ELR (cell line): Measurements from ENCODE around the gene MACIR.
"Not testable (repeated sequence)": the region's sequence is repeated elsewhere in the genome, so short reads cannot be mapped to it uniquely, and the experiment has no call there.

Source experiments
- DNase-seq: peaks from one replicate; pipeline ENCODE4 v3.0.0-alpha.2; 2015; ENCODE audit warnings: low read depth

Gene MACIR

GRCh38 chr5:103258368-103258956 is at the start of gene MACIR:
TSS of gene MACIR (plus strand) at chr5:103258763. CDS start at chr5:103275920, 17,157 bp downstream.
- DNase-seq: peak; percentile 98

- no peak for DNase-seq
Measured at GRCh38 chr5:103209065-103209464, 49.5 kb upstream of the MACIR start.

- no peak for DNase-seq
Measured at GRCh38 chr5:103210952-103211351, 47.6 kb upstream of the MACIR start.

DNA sequence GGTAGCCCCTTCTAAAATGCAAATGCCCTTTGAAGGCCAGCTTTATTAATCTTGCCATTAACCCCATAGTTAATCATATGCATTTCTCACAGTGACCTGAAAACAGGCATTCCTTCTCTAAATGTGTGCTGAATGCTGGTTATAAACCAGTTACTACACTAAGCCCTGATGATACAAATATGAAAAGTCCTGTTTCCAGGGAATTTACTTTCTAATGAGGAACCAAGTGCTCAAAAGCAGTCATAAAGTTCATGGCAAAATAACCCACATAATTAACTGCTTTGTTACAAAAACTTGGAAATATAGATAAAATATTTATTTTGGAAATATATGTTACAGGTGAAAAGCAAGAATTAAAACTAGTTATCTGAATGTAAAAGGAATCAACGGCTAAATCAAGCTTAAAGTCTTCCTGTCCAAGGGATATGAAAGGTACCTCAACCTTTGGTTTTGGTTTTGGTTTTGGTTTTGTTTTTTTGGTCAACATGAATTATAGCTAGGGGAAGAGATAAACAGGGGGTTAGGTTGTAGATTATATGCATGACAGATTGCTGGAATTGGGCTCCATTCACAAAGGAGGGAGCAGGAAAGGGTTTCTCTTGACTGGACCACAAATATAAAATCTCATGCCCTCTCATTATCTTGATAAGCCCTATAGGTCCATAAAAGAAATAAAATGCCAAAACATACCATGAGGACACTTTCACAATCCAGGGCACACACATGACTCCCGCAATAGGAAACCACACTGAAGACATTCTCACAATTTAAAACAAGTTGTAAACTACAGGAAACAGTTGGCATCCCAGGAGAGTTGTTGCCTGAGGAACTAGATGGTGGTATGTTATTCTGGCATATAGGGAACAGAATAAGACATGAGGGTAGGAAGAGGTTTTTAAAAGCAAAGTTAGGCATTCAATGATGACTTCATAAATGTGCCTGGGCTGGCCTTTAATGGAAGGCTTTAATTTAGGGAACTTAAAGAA is 46.7 kb upstream of the MACIR start:
- DNase-seq: no peak

- DNase-seq: peak; percentile 16
Measured at GRCh38 chr5:103216137-103216536, 42.4 kb upstream of the MACIR start.

DNA sequence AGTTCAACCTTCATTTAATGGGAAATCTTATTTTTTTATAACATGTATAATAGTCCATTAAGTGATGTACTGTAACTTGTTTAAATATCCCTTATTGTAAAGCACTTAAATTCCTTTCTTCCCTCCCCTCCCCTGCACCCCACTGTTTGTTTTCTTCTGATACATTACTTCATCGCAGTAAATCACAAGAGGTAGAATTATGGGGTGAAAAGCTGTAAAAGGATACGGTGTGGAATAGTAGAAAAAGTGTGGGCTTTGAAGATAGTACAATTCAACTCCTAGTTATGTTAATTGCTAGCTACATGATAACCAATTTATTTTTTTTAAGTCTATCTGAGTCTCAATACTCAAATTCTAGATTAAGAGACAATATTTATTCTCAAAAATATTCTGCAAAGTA is 41.9 kb upstream of the MACIR start:
- no peak for DNase-seq

- no peak for DNase-seq
Measured at GRCh38 chr5:103217101-103217500, 41.5 kb upstream of the MACIR start.

DNA sequence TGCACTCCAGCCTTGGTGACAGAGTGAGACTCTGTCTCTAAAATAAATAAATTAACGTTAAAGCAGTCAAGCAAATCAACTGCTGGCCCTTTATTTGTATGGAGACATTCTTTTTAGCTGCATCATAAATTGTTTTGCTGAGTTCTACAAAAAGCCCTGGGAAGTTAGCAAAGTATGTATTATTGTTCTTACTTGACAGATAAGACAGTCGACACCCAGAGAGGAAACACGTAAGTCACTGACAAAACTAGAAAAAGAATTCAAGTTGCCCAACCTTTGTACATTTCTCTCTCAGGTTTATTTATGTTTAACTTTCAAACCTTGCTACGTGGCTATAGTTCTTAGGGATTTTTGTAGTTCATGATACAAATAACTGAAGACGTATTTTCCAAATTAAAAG is 40.4 kb upstream of the MACIR start:
- DNase-seq: peak; percentile 34

DNA sequence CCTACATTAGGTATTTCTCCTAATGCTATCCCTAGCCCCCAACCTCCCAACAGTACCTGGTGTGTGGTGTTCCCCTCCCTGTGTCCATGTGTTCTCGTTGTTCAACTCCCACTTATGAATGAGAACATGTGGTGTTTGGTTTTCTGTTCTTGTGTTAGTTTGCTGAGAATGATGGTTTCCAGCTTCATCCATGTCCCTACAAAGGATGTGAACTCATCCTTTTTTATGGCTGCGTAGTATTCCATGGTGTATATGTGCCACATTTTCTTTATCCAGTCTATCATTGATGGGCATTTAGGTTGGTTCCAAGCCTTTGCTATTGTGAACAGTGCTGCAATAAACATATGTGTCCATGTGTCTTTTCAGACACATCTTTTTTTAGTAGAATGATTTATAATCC is 39.5 kb upstream of the MACIR start:
- not testable (repeated sequence) for DNase-seq

DNA sequence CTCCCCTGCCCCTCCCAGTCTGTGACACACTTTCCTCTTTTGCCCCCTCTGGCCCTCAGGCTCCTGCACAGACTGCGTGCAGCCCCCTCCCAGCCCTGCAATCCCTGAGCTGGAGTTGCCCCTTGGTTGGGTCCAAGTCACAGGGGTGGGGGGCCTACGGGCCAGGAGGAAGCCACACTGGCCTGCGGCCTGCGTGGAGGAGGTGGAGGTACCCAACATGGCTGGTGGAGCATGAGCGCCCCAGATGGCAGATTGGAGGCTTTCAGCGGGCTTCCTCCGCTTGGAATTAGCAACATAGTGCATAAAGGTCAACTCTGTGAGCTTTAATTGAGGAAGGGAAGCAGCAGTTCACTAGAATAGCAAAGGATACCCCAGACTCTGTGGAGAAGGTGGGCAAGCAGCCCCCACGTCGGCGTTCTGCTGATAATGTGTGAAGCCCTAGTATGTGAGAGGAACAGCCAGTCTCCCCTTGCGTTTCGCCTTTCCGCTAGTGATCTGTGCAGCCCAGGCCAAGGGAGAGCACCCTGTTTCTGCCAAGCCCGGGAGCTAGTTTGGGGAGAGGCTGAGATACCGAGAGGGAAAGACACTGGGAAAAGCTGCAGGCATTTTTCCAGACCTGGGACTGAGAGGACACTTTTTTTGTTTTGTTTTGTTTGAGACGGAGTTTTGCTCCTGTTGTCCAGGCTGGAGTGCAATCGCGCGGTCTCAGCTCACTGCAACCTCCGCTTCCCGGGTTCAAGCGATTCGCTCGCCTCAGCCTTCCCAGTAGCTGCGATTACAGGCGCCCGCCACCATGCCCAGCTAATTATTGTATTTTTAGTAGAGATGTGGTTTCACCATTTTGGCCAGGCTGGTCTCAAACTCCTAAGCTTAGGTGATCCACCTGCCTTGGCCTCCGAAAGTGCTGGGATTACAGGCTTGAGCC is 35.3 kb upstream of the MACIR start:
- DNase-seq: no peak

DNA sequence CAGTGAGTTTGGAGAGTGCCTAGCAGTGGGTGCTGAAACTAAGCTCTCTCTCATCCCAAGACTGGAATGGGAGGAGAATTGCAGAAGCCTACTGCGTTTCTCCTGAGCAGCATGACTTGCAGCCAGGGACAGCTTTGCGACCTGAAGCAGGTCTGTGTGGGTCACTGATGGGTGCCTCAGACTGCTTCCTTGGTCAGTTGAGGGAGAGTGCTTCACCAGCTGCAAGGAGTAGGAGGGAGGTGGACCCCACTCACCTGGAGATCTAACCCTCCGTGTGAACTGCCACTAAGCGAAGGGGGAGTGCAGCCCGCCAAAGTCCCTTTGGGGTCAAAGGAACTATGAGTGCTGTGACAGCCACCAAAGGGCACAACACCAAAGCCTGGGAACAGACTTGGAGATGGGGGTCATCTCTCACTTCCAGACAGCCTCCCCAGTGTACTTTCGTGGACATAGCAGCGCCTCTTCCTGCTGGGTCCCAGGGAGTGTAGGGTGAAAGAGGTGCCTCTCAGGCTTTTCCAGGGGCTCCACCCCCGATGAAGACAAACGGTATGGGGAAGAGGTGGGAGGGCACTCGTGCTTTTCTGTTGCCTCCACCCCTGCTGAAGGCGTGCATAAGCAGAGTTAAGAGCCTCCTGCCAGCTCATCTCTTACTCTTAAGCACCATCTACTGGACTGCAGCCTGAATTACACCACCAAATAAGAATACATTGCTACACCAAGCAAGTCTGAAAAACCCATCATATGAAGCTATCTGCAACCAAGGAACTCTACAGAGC is 34.3 kb upstream of the MACIR start:
- DNase-seq: peak; percentile 86

DNA sequence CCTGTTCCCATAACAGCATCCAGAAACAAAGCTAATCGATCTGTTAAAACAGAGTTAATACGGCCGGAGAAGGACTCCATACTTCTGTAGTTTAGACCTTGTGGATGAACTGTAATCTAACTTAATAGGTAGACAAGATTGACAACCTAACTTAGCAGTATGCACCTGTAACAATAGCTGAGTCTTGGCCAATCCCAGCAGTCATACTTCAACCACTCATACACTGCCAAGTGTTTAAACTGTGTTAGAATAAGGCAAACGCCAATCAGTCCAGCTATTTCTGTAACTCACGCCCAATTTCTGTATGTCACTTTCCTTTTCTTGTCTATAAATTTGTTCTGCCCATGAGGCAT is 33.7 kb upstream of the MACIR start:
- DNase-seq: no peak

GRCh38 chr5:103228061-103228460 is 30.5 kb upstream of the MACIR start:
- DNase-seq: no peak

DNA sequence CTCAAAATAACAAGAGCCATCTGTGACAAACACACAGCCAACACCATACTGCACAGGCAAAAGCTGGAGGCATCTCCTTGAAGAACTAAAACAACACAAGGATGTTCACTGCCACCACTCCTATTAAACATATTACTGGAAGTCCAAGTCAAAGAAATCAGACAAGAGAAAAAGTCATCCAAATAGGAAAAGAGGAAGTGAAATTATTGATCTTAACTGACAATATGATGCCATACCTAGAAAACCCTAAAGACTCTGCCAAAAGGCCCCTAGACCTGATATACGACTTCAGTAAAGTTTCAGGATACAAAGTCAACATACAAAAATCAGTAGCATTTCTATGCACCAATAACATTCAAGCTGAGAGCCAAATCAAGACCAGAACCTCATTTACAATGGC is 30.0 kb upstream of the MACIR start:
- no peak for DNase-seq

DNA sequence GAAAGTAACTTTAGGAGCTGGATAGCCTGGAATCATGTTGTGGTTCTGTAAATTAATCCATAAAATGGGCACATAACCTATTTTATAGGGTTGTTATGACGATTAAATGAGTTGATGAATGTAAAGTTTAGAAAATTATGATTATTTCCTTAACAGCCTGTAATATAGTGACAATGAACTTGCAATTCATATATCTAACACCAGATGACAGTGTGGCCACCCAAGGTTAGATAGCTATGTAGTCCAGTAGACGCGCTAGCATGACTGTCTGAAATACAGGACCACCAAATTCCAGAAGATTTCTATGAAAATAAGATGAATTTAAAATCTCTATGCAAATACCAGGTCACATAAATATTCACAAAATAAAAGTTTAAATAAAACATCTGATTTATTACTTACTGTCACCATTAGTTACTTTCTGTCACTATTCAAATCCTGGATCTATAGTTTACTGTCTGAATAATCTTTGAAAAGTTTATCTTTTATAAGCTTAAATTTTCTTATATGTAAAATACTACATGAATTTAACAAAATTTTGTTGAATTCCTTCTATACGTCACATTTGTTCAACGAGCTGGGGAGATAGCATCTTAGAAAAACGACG is 26.1 kb upstream of the MACIR start:
- peak; percentile 65 for DNase-seq

DNA sequence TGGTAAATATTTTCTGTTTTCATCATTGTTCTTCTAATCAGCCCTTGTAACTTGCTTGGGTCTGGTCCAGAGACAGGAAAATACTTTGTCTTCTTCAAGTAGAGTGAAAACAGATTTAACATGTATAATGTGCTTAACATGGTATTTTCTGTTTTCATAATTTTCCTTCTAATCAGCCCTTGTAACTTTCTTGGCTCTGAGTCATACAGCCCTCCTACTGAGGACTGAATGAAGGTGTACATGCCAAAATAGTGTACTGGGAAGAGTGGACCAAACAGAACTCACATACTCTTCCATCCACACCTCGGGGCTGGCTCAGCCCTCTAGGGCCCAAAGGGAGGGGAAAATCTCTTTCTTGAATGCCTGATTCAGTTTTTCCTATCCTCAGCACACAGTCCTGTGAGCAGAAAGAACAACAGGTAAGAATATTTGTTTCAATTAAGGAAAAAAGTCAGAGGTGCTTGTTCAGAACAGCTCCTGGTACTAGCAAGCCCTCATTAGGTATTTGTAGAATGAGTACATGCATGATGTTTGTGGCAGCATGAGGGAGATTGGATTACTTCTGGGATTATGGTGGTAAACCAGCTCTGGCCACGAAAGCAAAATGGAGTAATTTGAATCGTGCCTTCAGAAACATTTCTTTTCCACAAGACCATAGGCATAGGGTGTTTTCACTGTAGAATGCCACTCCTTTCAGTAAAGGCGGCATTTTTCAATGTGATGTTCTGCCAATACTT is 24.2 kb upstream of the MACIR start:
- DNase-seq: peak; percentile 15

DNA sequence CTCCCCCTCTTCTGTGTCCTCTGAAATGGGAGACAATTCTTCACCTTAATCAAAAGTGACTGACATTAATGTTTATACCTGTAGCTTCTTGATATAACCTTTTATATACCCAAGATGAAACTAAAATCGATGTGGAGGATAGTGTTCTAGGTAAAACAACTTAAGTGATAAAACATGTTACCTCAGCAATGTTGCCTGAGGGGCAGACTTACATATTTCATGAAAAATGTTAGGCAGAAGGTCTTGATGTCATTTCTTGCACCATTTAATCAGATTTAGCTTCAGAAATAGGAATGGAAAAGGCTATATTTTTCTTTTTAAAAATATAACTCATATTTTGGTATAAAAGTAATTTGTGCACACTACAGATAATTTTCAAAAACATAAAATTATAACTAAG is 22.7 kb upstream of the MACIR start:
- no peak for DNase-seq

GRCh38 chr5:103237778-103238177 is 20.8 kb upstream of the MACIR start:
- DNase-seq: no peak

GRCh38 chr5:103243665-103244064 is 14.9 kb upstream of the MACIR start:
- no peak for DNase-seq

- no peak for DNase-seq
Measured at GRCh38 chr5:103244398-103244797, 14.2 kb upstream of the MACIR start.

DNA sequence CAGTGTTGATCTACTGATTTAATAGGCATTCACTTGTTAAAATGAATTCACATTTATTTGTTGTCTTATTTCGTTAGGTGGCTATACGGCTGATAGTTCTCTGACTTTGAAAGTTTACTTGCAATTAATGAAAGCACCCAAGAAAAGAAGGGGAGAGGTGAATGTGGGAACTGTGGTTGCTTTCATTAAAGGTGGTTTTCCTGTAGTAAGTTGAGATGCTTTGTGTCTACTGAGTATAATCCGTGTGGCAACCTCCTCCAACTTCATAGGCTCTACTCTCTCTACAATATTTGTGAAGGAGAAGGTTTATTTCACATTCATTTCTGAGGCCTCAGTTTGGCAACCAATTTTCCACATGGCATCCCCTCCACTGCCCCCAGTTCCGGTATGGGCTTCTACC is 12.8 kb upstream of the MACIR start:
- DNase-seq: no peak
